AG08396 (cell line): ENCODE measurements around the gene ACD.
A peak's percentile ranks its signal among the peaks of the same experiment; 100 is the strongest.
"Not testable (repeated sequence)": the region's sequence is repeated elsewhere in the genome, so short reads cannot be mapped to it uniquely, and the experiment has no call there.

Source experiments
- DNase-seq: peaks from one replicate; pipeline ENCODE4 v3.0.0; 2012; ENCODE audit warnings: low spot score, mixed read lengths

Gene ACD

DNA sequence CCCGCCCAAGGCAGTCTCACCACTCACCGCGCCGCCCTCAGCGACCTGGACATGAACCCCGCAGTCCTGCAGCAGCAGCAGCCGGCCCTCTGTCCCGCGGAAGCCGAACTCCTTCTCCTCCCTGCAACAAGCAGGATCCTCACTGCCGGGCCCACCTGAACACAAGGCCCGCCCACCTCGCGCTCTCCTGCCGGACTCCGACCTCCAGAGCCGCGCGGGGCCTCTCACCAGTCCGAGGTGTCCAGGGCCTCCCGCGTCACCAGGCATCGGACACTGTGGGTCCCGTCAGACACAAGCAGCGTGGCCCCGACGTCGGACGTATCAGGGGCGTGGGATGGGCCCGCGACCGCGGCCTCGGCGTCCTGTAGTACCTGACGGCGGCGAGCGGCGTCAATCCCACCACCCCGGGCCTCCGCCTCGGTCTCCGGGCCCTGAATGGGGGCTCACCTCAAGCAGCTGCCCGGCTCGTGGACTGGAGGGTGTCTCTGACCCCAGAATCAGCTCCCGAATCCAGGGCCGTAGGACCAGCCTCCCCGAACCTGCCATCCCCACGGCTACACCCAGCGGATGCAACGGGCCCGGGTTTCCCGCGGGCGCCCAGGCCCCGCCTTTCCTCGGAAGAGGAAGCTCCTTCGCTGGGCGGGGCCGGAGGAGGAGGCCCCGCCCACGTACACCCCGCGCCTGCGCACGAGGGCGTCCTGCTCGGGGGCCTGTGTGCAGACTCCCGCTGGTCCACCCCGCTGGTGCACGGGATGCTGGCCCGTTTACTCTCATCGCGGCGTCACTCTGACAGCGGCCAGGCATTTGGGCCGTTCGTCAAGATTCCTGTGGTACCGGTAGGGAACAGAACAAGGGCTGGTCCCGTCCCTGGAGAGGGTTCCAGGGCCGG, at the start of gene ACD:
Gene ACD, minus strand, starts transcription at position 586 of the 889 bp plus-strand sequence. Its CDS starts 40 bp downstream, at position 546.
- DNase-seq = peak; percentile 100

DNA sequence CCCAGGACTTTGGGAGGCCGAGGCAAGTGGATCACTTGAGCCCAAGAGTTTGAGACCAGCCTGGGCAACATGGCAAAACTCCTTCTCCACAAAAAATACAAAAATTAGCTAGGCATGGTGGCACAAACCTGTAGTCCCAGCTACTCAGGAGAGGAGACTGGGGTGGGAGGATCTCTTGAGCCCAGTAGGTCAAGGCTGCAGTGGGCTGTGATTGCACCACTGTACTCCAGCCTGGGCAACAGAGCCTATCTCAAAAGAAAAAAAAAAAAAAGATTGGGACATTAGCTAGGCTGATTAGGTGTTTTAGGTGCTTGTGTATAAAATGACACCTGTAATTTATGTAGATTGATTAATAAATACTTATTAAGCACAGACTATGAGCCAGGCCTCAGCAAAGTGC, 49.0 kb upstream of the ACD start:
- DNase-seq = no peak

DNA sequence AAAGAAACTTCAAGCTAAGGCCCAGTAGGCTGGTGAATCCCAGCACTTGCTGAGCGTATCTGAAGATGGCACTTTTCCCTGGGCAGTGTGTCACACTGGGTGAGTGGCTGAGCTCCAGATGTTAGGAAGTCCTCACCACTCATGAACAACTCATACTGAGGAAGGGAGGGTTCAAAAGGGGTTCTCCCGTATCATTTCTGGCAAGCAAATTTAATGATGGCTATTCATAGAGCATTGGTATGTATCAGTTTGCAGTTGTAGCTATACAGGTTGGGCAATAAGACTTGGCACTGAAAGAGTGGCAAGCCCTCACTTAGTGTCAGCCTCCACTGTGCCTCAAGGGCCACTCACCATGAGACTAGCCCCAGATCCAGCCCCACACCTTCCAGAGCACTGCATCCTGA, 48.3 kb upstream of the ACD start:
- DNase-seq = peak; percentile 68

DNA sequence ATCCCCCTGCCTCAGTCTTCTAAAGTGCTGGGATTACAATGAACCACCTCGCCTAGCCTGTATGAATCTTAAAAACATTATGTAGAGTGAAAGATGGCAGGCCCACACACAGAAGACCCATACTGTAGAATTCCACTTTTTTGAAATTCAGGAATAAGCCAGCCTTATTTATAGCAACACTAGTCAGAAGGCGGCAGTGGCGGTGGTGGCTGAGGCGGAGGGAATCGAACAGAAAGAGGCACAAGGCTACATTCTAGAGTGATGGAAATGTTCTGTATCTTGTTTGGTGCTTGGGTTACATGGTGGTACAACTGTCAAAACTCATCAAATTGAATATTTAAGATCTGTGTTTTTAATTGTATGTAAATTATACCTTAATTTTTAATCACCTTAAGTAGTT, 47.7 kb upstream of the ACD start:
- no peak for DNase-seq

DNA sequence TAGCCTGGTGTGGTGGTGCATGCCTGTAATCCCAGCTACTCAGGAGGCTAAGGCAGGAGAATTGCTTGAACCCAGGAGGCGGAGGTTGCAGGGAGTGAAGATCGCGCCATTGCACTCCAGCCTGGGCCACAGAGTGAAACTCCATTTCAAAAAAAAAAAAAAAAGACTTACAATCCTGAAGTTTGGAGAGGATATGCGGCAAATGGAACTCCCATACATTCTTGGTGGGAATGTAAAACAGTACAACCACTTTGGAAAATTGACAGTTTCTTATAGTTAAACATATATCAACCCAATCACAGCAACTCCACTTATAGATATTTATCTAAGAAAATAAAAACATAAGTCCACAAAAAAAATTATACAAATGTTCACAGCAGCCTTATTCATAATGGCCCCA, 47.1 kb upstream of the ACD start:
- DNase-seq = no peak

DNA sequence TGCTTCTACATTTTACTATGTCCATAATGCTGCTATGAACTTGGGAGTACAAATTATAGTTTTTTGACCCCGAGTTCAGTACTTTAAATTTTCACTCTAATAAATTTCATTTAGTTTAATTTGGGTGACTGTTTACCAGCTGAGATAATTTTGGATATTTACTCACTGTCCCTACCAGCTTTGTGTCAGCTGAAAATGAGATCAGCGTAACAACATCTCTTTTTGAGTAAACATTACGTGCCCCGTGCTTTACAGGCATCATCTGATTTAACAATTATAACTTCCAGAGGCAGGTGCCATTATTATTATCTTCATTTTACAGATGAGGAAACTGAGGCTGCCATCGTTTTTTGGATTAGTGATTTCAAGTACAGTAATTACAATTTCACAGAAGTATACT, 44.0 kb upstream of the ACD start:
- DNase-seq = no peak

DNA sequence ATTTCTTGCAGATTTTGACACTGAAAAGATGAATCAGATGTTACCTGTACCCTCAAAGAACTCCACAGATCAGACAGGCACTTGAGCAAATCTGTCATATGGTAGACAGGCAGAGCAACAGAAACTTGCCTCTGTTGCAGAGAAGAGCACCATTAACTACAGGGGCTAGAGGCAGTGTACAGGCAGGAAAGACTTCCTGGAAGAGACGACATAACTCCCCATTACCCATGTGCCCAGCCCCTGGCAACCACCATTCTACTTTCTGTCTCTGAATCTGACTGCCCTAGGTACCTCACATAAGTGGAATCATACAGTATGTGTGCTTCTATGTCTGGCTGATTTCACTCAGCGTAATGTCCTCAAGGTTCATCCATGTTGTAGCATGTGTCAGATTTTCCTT, 43.6 kb upstream of the ACD start:
- DNase-seq = no peak

DNA sequence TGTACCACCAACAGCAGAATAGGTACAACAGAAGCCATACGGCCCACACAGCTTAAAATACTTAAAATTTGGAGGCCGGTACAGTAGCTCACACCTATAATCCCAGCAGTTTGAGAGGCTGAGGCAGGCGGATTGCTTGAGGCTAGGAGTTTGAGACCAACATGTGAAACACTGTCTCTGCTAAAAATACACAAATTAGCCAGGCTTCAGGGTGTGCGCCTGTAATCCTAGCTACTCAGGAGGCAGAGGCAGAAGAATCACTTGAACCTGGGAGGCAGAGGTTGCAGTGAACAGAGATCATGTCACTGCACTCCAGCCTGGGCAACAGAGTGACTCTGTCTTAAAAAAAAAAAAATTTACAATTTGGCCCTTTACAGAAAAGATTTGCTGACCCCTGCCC, 42.1 kb upstream of the ACD start:
- DNase-seq = no peak

DNA sequence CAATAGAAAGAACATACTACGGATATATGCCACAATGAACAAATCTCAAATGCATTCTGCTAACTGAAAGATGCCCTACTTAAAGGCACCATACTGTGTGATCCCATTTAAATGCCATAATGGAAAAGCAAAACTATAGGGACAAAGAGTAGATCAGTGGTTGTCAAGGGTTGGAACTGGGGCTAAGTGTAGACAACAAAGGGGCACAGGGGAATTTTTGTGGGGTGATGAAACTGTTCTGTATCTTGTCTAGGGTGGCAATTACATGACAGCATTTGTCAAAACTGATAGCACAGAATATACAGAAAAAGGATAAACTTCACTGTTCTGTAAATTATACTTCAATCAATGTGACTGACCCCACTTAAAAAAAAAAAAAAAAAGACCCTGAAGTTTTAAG, 41.4 kb upstream of the ACD start:
- no peak for DNase-seq

DNA sequence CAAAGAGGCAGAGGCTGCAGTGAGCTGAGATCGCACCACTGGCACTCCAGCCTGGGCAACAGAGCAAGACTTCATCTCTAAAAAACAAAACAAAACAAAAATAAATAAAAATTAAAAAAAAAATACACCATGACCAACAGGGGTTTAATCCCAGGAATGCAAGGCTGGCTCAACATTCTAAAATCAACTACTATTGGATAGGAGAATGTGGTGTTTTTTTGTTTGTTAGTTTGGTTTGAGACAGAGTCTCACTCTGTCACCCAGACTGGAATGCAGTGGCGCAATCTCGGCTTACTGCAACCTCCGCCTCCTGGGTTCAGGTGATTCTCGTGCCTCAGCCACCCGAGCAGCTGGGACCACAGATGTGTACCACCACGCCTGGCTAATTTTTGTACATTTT, 39.2 kb upstream of the ACD start:
- DNase-seq = no peak

DNA sequence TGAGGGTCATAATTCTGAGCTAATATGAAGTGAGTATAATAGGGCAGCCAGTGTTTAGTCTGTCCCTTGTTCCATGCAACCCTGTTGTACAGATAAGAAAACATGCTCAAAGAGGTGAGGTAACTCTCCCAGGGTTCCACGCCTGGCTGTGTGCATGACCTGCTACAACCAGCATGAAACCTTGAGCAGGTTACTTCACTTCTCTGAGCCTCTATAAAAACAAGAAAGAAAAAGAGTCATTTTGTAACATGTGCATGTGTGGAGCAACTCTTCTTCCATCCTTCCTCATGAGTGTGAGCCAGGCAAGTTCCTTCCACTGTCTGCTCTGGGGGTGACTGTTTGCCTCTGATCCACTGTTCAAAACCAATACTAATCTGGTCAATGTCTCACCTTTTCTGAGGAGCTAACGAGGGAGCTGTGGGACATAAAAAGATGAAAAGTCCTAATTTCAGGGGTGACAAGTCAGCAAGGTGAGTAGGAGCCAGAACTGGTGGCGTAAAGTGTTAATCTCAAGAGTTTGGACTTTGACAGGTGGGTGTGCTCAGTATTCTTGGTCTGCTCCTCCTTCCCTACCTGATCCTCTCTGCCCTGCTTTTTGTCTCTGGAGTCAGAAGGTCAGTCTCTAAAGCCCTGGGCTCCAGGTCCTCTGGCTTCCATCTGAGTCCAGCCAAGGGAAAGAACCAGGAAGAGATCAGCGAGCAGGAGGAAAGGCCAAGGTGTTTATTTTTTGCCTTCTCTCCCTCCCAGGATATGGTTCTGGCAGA, 37.5 kb upstream of the ACD start:
- no peak for DNase-seq

DNA sequence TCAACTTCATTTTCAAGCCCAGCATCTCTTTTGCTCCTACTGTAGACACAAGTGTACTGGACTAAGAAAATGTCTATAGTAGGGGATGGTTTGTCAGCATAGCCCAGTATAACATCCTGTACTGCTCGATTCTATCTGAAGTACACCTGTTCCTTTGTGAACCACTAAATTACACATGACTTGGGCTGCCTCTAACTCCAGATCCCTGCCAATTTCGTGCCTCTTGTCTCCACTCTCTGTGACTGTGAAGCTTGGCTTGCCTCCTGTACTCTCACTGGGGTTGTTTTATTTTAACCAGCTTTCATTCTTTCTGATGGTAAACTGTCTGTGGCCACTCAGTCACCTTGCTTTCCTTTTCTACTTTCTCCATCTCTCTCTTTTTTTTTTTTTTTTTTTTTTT, 34.6 kb upstream of the ACD start:
- DNase-seq = no peak

DNA sequence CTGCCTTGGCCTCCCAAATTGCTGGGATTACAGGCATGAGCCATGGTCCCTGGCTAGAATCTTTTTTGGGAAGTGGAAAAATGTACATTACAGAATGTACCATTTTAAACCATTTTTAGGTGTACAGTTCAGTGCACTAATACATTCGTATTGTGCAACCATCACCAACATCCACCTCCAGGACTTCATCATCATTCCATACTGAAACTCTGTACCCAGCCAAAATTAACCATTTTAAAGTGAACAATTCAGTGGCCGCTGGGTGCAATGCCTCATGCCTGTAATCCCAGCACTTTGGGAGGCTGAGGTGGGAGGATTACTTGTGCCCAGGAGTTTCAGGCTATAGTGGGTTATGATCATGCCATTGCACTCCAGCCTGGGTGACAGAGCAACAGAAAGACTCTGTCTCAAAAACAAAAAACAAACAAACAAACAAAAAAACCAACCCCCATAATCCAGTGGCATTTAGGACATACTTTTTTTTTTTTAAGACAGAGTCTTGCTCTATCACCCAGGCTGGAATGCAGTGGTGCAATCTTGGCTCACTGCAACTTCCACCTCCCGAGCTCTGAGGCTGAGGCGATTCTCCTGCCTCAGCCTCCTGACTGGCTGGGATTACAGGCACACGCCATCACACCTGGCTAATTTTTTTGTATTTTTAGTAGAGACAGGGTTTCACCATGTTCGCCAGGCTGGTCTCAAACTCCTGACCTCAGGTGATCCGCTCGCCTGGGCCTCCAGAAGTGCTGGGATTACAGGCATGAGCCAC, 33.6 kb upstream of the ACD start:
- not testable (repeated sequence) for DNase-seq

DNA sequence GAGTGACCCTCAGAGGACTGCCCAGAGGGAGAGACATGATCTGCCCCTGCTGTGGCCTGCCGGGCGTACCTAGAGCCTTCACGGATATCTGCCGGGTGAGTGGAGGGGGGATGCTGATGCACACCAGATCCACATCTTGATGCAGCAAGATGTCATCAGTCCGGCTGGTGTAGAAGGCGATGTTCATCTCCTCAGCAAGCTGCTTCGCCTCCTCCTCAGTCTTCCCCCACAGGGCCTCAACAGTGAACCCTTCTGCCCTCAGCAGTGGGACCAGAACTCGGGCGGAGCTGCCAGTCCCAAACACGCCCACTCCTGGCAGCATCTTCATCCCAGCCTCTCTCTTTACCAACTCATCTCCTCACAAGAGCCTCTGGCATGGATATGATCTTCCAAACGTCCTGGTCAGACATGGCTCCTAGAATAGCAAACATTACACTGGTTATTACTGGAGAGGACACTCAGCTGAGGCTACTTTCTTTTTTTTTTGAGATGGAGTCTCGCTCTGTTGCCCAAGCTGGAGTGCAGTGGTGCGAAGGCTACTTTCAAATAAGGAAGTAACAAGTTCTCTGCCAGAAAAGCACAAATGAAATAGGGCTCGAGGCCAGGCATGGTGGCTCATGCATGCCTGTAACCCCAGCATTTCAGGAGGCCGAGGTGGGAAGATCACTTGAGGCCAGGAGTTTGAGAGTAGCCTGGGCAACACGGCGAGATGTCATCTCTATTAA, 25.5 kb upstream of the ACD start:
- no peak for DNase-seq

DNA sequence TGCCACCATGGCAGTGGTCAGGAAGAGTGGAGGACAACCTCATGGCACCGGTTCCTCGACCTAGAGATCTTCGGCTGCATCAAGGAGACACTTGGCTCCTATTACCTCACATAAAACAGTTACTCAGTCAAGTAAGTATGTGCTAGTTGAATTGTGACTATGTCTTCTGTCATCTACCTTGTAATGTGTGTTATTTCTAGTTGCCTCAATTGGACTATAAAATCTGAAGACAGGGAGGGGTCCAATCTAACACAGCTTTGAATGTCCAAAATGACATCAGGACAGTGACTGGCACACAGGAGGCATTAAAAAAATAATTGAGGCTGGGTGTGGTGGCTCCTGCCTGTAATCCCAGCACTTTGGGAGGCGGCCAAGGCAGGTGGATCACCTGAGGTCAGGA, 23.7 kb upstream of the ACD start:
- DNase-seq = no peak

DNA sequence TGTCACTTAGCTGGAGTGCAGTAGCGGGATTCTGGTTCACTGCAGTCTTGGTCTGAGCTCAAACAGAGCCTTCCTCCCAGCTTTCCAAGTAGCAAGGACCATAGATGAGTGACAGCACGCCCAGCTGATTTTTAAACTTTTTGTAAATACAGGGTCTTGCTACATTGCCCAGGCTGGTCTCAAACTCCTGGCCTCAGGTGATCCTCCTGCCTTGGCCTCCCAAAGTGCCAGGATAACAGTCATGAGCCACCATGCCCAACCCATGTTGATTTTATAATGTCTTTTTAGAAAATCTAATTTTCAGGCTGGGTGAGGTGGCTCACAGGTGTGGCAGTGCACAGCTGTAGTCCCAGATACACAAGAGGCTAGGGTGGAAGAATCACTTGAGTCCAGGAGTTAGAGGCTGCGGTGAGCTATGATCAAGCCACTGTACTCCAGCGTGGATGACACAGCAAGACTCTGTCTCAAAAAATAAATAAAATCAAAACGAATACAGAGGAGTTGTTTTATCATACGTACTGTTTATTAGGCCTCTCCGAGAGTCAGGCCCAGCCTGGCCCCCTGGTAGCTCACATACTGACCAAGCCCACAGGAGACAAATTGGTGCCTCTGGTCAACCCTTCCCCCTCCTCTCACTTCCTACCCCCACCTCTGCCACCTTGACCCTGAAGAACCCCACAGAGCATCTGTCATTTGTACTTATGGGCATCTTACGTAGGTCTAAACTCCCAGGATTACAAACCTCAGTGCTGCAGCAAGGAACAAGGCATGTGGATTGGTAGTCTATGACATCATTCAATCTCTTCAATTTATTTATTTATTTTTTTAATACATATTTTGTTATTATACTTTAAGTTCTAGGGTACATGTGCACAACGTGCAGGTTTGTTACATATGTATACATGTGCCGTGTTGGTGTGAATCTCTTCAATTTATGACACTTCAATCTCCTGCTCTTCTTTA, 20.2 kb upstream of the ACD start:
- no peak for DNase-seq

DNA sequence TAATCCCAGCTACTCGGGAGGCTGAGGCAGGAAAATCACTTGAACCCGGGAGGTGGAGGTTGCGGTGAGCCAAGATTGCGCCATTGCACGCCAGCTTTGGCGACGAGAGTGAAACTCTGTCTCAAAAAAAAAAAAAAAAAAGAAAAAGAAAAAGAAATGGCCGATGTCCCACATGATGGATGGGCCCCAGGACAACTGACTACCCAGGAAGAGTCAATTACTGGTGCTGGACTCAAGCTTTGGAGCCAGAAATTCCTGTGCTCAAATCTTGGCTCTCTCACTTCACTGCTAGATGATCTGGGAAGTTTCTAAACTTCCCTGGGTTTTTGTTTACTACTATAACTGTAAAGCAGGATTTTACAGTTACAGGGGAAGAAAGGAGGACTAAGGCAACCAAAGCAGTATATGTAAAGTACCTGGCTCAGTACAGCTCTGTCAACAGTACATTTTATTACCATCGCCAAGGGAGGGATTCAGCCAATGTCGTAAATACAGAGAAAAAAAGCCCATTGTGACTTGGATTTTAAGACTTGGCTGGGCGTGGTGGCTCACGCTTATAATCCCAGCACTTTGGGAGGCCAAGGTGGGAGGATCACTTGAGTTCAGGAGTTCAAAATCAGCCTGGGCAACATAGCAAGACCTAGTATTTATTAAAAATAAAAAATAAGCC, 18.4 kb upstream of the ACD start:
- no peak for DNase-seq

DNA sequence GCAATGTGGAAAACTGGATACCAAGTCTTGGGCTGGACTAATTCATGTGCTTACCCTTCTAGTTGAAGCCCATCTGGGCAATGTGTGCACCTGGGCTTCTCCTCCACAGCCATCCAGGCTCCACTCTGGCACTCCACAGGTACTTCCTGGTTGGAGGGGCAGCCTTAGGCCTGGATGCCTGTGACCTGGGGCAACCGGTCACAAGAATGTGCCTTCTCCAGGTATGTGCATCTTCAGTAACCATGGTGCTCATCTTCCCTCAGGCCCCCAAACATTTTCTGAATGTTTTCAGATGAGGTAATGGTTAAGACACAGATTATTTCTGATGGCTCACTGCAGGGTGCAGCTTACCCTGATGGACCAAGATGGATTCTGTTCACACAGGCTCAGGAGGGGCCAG, 17.7 kb upstream of the ACD start:
- DNase-seq = no peak

DNA sequence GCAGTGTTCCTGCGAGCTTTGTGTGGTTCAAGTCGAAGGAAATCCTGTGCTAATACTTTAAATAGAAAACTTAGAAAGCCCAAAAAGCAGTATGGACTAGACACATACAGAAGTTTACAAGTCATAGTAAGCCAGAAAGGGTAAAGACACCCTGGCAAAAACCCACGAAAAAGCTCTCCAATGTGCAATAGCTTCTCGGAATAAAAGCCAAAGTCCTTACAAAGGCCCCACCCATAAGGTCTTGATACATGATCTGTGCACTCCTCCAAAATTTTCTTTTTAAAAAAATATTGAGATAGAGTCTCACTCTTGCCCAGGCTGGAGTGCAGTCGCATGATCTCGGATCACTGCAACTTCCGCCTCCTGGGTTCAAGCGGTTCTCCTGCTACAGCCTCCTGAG, 16.9 kb upstream of the ACD start:
- no peak for DNase-seq

DNA sequence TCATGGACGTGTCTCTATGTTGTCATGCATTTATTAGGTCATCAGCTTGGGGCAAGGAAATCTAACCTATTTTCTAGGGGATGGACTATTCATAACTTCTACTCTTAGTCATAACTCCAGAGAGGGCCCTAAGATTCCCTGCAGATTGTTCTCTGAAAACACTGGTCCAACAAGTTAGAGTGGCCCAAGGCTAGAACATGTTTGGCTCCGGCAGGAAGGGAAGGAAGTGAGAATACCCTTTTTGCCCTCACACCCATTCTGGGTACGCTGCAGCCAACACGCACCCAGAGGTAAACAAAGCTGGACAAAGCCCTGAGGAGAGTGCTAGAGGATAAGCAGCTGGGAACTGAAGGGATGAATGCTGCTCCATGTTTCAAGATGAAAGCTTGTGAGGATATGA, 16.5 kb upstream of the ACD start:
- no peak for DNase-seq
